Measurements from ENCODE around the gene CDC42BPA.
"Not testable (repeated sequence)": the region's sequence is repeated elsewhere in the genome, so short reads cannot be mapped to it uniquely, and the experiment has no call there.

CDC42BPA gene

DNA sequence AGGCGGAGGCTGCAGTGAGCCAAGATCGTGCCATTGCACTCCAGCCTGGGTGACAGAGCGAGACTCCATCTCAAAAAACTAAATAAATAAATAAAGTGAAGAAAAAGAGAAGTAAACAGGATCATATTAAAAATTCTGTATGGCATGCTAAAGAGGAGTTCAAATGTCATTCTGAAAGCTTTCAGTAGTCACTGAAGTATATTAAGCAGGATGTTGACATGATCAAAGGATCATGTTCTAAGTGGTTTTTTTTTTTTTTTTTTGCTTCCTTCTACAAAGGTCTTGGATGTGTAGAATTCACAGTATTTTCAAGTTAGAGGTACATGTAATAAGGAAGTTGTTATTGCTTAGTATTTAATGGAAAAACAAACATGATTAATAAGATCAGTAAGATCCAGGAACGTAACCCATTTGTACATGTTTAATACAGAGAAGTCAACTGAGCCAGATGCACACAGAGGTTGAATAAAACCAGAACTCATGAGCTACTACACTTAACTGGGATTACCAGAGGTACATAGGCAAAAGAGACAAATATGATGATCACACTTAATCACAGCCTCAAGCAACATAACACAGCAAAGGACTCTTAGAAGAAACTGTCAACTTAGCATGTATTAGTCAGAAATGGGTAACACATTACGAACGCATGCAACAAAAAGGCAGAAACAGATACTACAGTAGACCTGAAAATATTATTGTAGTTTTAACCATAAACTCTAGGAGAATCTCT lies 12.2 kb downstream of the CDC42BPA start:
- DNase-seq: no peak

DNA sequence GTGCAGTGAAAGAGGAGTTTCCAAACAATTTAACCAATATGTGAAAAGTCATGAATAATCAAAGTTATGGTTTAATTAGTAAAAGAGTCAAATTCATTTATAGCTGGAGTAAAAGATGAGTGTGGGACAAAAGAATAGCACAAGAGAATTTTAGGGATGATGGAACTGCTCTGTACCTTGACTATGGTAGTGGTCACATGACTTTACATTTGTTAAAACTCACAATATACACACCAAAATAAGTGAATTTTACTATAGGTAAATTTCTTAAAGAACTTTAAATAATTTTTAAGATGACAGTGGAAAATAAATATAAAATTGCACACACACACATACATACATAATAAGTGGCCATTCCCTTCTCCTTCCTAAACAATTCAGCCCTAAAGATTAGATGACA lies 13.6 kb downstream of the CDC42BPA start:
- no peak for DNase-seq

DNA sequence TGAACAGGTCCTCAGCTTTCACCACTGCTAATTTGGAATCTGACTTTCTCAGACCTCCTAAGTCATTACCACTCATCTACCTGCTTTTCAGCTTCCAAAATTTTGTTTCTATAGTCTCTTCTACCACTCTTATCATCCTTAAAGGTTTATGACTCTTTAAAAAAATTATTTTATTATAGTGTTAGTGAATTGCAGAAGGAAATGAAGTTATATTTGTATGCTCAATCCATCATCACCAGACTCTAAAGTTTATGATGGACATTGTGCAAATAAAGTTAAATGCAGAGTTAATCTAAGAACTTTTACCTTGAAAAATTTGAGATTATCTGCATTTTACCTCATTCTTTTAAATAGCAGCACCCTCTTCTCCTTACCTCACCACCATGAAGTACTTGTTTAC lies 14.6 kb downstream of the CDC42BPA start:
- no peak for DNase-seq

DNA sequence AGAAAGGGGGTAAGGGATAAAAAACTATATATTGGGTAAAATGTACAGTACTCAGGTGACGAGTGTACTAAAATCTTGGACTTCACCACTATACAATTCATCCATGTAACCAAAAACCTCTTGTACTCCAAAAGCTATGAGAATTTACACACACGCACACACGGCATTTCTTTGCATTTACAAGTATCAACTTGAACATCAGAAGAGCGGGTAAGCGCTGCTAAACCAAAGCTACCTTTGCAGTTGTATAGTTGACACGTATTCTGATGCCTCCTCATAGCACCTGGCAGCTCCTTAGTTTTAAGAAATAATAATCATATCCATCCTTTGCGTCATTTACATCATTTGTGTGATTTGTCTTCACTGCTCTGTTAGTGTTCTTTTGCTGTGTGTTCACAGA lies 17.6 kb downstream of the CDC42BPA start:
- no peak for DNase-seq

DNA sequence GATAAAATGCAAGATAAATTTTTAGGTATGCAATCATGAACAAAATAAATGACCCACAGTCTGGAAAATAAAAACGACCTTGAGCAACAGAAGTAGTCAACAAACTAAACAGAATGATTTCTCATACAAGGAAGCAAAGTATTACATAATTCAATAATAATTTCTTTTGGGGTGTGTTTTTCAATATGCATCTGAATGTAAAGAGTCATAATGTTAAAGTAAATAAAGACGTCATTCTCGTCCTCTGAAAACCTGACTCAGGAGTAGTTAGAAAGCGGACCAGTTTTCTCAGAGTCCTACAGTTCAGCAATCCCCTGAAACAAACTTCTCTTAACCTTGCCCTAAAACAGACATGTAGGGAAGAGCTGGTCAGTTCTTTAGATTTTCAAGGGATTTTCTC lies 18.6 kb downstream of the CDC42BPA start:
- DNase-seq: no peak

DNA sequence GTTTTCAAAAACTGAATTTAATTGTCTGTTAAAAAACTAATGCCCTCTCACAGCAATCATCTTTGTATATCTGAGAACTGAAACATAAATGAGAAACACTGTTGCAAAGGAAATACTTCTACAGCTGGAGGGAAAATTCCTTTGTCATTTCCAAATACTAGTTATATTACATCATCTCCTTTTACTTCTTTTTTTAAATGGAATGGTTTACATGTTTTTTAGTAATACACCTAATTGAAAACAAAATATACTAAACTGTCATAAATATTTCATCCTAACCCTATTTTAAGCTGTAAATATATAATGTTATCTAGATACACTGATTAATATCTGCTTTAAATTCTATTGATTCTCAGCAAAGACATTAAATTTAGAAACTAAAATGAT lies 19.1 kb downstream of the CDC42BPA start:
- DNase-seq: no peak

DNA sequence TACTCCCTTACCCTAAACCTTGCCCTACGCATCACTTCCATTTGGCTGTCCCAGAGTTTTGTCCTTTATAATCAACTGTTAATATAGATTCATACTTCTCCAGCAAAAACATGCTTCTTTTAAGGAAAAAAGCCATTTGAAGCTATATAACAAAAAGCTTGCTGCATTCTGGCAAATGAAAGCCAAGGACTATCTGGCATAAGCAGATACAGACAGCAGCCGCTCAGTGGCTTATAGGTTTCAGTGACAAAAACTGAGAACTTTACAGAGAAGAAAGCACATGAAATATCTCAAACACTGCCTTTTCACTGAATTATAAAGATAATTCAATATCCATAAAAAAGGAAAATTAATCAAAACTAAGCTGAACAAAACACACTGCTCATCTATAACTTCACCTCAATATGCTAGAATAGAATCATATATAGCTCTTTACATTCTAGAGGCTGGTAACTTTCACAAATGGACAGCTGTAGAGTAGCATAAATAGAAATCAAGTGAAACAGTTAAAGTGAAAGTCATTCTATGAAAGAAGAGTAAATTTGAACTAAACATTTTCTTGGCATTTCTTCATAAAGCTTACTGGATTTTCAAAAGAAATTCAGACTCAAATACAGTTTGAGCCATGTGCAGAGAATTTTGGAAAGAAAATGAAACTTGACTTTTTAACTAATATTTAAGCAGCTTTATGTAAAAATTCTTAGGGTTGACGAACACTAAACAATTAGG lies 19.6 kb downstream of the CDC42BPA start:
- no peak for DNase-seq

DNA sequence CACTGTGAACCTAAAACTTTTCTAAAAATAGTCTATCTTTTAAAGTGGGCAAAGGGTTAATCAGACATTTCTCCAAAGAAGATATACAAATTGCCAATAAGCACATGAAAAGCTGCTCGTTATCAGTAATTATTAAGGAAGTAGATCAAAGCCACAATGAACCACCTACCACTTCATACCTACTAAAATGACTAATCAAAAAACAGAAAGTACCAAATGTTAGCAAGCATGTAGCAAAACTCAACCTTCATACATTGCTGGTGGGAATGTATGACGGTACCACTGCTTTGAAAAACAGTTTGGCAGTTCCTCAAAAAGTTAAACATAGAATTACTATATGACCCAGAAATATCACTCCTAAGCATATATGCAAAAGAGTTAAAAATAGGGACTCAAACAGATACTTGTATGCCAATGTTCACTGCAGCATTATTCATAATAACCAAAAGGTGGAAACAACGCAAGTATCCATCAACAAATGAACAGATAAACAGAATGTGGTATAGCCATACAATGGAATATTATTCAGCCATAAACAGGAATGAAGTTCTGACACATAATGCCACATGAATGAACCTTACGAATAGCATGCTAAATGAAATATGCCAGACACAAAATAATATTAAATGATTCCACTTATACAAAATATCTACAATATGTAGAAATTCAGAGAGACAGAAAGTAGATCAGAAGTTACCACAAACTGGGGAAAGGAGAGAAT lies 21.1 kb downstream of the CDC42BPA start:
- no peak for DNase-seq

DNA sequence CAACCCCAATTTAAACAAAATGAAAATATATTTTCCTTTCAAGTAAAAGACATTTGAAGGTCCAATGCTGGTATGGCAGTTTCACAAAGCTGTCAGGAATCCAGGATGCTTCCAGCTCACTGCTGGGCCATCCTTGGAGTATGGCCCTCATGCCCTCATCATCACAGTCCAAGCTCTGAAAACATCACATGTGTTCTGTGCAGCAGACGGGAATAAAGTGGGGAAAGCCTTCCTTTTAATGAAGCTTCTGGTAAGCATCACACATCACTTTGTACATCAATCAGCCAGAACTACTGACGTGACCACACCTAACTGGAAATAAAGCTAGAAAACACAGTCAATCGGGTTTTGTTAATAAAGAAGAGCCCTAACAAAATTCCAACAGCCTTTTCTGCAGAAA lies 22.7 kb downstream of the CDC42BPA start:
- no peak for DNase-seq

DNA sequence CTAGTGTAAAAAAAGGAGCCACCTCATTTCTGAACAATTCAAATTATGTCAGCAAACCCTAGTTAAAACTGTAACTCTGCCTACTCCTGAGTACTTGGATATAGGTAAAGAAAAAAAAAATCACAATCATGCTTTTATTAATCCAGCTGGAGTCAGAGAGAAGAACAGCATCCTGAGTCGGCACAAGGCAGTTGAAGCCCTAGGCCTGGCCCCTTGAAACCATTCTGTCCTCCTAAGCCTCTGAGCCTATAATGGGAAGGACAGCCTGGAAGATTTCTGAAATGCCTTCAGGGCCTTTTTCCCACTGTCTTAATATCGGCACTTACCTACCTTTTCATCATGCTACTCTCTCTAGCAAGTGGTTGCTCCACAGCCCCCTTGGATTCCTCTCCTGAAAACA lies 32.5 kb downstream of the CDC42BPA start:
- DNase-seq: no peak

DNA sequence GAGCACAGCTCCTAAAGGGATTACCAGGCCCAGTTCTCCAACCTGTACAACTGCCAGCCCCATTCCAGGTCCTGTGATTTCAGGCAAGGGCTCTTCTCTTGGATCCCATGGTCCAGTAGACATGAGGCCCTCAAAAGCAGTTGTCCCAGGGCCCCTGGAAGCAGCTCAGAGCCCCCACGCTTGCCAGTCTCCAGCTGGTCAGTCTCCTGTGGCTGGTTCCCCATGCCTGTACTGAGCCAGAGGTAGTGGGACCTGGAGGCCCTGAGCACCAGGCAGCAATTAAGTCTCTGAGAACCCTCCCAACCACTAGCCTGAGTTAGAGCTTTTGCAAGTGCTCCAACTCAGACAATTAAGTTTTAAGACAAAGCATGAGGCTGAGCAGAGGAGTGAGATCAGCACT lies 36.9 kb downstream of the CDC42BPA start:
- no peak for DNase-seq

DNA sequence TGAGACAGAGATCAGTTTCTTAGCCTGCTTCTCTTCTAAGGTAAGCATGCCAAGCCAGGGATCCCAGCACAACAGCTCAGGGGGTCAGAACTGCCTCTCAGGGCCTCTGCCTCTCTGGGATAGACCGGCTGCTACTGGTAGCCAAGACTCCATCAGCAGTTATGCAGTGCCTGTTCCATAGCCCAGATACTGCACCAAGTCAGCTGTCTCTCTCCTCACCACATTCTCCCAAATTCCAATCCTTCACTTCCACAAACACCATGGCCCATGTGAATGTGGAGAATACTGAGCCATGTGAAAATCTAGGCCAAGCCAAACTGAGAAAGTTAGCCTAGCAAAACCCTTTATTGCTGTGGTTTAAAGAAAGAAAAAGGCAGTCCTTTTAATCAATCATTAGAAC lies 37.5 kb downstream of the CDC42BPA start:
- no peak for DNase-seq

DNA sequence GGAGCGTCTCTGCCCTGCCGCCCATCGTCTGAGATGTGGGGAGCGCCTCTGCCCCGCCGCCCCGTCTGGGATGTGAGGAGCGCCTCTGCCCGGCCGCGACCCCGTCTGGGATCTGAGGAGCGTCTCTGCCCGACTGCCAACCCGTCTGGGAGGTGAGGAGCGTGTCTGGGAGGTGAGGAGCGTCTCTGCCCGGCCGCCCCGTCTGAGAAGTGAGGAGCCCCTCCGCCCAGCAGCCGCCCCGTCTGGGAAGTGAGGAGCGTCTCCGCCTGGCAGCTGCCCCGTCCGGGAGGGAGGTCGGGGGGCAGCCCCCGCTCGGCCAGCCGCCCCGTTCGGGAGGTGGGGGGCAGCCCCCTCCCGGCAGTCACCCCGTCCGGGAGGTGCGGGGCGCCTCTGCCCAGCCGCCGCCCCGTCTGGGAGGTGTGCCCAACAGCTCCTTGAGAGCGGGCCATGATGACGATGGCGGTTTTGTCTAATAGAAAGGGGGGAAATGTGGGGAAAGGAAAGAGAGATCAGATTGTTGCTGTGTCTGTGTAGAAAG lies 42.1 kb downstream of the CDC42BPA start:
- not testable (repeated sequence) for DNase-seq

DNA sequence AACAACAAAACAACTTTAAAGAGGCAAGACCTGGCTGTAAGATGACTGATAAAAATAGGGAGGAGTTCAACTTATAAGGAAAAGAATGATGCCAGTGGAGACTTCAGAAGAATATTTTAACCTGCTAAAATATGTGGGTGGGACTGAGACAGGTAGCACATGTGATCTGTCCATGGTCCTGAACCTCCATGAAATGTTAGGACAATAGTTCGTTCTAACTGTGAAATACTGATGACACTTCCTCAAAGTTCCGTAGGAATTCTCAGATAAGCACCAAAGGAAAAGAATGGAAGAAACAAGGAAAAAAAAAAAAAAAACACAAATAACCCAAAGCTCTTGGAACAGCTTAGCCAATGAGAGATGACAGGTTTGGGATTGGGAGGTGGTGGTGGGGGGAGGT lies 44.7 kb downstream of the CDC42BPA start:
- DNase-seq: no peak

DNA sequence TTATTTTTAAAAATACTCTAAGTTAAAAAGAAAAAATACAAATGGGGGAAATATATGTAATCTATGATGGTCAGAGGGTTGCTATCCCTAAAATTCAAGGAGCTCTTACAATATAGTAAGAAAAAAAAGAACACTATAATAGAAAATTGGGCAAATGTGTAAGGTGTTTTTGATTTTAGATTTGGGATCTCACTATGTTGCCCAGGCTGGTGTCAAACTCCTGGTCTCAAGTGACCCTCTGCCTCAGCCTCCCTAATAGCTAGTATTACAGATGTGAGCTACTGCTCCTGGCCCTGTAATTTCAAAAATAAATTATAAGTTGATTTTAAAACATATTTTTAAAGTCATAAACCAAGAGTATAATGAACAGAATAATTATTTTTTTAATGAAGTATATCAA lies 45.9 kb downstream of the CDC42BPA start:
- DNase-seq: no peak

DNA sequence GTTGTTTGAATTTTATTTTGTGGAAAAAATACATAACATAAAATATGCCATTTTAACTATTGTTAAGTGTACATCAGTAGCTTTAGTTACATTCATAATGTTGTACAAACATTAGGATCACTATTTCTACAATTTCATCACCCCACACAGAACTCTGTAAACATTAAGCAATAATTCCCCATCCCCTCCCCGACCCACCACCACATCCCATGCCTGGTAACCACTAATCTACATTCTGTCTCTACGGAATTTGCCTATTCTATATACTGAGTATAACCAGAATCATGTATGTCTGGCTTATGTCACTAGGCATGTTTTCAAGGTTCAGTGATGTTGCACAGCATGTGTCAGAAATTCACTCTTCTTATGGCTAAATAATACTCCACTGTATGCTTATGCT lies 47.7 kb downstream of the CDC42BPA start:
- DNase-seq: no peak

DNA sequence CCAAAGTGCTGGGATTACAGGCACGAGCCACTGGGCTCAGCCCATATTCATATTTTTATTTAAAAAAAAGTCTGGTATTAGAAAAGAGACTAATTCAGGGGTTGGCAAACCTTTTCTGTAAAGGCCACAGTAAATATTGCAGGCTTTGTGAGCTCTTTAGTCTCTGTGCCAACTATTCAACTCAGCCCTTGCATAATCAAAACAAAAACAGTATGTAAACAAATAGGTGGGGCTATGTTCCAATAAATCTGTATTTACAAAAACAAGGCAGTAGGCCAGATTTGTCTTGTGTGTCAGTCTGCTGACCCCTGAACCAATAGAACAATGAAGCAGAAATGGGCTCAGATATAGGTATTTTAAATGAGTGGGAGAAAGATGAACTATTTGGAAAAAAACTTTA lies 49.3 kb downstream of the CDC42BPA start:
- peak in 1 of 2 experiments; percentile 35 for DNase-seq

DNA sequence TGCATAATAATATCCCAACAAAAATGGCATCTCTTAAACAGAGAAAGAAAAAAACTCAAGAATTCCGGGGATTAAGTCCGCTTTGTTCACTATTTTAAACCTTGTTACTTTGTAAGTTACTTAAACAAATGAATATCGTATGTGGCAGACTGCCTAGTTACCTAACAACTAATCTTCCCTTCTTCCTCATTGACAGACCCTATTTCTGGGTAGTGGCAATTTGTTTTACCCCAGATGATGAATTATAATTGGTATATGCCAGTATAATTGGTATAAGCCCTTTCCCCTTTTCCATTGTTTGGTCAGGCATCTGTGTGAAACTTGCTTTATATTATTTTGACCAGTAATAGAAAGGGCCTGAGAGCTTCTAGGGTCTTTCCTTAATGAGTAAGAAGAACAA lies 52.4 kb downstream of the CDC42BPA start:
- no peak for DNase-seq

DNA sequence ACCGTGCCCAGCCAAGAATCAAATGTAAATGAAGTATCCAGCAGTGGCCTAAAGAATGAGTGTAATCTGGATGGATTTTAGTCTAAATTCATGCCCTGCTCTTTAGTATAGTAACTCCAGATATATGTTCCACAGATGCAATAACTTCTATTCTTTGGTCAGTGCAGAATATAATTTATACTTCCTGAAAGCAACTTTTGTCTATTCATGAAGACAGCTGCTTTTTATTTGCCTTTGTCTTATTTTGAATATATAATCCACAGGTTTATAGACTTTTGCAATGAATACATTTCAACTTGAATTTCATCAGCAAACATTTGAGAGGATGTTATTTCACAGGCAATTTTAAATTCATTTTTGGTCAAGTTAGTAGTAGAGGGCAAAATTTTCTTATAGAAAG lies 54.4 kb downstream of the CDC42BPA start:
- no peak for DNase-seq

DNA sequence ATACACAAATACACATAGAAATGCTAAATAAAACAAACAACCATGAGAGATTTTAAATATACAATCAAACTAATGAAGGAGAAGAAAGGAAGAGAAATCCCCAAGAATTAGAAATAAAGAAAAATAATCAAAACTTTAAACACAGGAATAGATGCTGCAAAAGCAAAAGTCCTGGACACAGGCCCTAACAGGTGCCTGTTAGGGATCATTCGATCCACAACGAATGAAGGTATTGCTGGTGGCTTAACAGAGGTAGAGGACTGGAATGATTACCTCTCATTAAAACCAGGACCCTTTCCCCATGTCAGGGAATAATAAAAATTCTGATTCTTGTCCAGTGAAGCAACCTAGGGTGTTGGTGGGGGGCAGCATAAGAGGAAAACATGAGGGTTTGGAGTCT lies 56.8 kb downstream of the CDC42BPA start:
- DNase-seq: no peak

DNA sequence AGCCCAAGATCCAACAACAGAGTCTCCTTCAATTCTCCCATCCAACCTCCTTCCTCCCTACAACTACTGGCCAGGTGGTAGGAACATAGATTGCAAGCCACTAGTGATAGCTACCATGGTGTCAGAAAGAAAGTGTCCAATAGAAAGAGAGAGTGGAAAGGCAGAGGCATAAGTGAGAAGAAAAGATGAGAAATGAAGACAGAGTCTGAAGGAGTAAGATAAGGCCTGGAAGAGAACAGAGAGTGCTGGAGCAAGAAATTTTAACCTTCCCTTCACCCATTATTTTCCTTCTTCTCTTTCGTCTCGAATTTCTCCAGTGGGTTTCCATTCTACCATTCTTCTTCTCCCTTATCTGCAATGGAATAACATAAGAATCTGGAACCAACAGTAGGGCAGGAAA lies 57.9 kb downstream of the CDC42BPA start:
- DNase-seq: no peak

DNA sequence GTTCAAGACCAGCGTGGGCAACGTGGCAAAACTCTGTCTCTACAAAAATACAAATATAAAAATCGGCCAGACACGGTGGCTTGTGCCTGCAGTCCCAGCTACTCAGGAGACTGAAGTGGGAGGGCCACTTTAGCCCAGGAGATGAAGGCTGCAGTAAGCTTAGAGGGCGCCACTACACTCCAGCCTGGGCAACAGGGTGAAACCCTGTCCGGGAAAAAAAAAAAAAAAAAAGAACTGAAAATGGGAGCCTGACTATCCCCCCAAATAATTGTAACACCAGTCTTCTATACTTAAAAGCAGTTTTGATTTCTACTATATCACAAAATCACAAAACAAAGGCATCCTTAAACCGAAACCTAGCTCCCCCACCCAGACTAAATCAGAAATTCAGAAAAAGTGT lies 60.3 kb downstream of the CDC42BPA start:
- no peak for DNase-seq

DNA sequence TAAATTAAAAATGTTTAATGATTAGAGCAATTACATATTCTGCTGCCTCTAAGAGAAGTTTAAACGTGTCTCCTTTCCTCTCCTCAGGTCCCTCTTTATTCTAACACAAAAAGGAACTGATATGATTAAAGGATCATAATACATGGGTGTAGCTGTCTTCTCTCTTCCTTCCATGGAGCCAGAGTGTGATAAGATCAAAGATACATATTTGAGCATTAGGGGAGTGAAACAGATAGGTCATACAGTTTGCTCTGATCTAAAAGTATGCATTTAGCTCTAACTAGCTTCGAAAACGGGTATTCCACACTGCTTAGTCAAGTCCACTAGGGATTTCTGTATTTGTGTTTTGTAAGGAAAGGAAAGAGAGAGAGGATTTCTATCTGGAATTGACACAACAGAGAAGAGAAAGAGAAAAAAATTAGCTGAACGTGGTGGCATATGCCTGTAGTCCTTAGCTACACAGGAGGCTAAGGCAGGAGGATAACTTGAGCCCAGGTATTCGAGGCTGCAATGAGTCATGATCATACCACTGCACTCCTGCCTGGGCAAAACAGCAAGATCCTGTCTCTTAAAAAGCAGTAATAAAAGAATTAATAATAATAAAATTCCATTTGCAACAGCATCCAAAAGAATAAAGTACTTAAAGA lies 63.1 kb downstream of the CDC42BPA start:
- DNase-seq: no peak
